Measurements from ENCODE around the gene RAD51B. TPM values are rescaled to one million over a fixed set of nuclear protein-coding genes. Genes with fewer than 3 reads are reported as not detected.
A peak's percentile ranks its signal among the peaks of the same experiment; 100 is the strongest.

RAD51B gene
- total RNA-seq, 1 experiment from 2014 or later = 8.5 TPM

DNA sequence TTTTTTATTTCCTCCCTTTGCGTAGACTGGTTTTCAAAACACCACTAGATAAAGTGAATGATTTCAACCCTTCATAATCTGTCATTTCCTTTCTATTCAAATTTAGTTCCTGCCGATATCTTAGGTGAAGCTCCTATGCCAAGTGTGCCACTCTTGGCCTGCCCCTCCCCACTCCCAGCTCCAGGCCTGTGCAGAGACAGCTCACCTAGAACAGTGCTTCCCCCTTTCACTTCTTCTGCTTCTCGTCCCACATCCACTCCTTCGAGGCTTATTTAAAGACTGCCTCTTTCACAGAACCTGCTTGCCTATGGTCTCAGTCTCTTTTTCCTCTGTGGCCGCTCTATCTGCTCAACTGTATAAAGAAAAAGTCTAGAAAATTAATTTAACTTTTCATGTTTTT lies 473.8 kb downstream of the RAD51B start:
- in situ Hi-C loops (cut with HindIII; ENCODE audit: low pct_unique_long_range_greater_than_20kb, low sequenced_read_pairs) = no loop called here
- ChIA-PET CTCF (no interaction called here), POLR2A (no interaction called here)
- DNase-seq (ENCODE audit: low read depth, low spot score) = no peak
- no peak for ATAC-seq
- TF ChIP-seq, protein P1, sequence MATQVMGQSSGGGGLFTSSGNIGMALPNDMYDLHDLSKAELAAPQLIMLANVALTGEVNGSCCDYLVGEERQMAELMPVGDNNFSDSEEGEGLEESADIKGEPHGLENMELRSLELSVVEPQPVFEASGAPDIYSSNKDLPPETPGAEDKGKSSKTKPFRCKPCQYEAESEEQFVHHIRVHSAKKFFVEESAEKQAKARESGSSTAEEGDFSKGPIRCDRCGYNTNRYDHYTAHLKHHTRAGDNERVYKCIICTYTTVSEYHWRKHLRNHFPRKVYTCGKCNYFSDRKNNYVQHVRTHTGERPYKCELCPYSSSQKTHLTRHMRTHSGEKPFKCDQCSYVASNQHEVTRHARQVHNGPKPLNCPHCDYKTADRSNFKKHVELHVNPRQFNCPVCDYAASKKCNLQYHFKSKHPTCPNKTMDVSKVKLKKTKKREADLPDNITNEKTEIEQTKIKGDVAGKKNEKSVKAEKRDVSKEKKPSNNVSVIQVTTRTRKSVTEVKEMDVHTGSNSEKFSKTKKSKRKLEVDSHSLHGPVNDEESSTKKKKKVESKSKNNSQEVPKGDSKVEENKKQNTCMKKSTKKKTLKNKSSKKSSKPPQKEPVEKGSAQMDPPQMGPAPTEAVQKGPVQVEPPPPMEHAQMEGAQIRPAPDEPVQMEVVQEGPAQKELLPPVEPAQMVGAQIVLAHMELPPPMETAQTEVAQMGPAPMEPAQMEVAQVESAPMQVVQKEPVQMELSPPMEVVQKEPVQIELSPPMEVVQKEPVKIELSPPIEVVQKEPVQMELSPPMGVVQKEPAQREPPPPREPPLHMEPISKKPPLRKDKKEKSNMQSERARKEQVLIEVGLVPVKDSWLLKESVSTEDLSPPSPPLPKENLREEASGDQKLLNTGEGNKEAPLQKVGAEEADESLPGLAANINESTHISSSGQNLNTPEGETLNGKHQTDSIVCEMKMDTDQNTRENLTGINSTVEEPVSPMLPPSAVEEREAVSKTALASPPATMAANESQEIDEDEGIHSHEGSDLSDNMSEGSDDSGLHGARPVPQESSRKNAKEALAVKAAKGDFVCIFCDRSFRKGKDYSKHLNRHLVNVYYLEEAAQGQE (IDR thresholded peaks at IDR 0.05; ENCODE audit: insufficient read depth in 1 of 2, low read depth in 2 of 2, low read length in 1 of 2) = no peak
- no peak for TF ChIP-seq TCF7L2 (IDR thresholded peaks at IDR 0.05; ENCODE audit: low read depth, low read length)
- TF ChIP-seq, protein P2, sequence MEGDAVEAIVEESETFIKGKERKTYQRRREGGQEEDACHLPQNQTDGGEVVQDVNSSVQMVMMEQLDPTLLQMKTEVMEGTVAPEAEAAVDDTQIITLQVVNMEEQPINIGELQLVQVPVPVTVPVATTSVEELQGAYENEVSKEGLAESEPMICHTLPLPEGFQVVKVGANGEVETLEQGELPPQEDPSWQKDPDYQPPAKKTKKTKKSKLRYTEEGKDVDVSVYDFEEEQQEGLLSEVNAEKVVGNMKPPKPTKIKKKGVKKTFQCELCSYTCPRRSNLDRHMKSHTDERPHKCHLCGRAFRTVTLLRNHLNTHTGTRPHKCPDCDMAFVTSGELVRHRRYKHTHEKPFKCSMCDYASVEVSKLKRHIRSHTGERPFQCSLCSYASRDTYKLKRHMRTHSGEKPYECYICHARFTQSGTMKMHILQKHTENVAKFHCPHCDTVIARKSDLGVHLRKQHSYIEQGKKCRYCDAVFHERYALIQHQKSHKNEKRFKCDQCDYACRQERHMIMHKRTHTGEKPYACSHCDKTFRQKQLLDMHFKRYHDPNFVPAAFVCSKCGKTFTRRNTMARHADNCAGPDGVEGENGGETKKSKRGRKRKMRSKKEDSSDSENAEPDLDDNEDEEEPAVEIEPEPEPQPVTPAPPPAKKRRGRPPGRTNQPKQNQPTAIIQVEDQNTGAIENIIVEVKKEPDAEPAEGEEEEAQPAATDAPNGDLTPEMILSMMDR (IDR thresholded peaks at IDR 0.05) = no peak
- TF ChIP-seq POLR2AphosphoS5 (IDR thresholded peaks at IDR 0.05; ENCODE audit: low read depth, low read length) = no peak
- TF ChIP-seq SIN3A (IDR thresholded peaks at IDR 0.05; ENCODE audit: borderline replicate concordance, insufficient read depth, low read depth, low read length) = no peak
- Histone ChIP-seq H3K9me3 (ENCODE audit: control insufficient read depth, insufficient read depth, low read depth, low read length) (no peaks in the 10 kb centered on the region), H3K36me3 (ENCODE audit: control insufficient read depth, insufficient read depth, low read length) (no peaks in the 10 kb centered on the region), H3K27ac (ENCODE audit: low read length) (no peak overlapping the region), H3K4me1 (ENCODE audit: control insufficient read depth, insufficient read depth, low read length) (no peaks in the 10 kb centered on the region), H3K4me3 (ENCODE audit: low read depth in 2 of 2, low read length in 2 of 2) (no peak overlapping the region), H3K27me3 (ENCODE audit: control insufficient read depth, insufficient read depth, low read length) (no peaks in the 10 kb centered on the region)
- BruUV-seq (replicated peaks) = no TSS peak
- intact Hi-C loops (cut with micrococcal nuclease; ENCODE audit: unreplicated experiment) = no loop called here

DNA sequence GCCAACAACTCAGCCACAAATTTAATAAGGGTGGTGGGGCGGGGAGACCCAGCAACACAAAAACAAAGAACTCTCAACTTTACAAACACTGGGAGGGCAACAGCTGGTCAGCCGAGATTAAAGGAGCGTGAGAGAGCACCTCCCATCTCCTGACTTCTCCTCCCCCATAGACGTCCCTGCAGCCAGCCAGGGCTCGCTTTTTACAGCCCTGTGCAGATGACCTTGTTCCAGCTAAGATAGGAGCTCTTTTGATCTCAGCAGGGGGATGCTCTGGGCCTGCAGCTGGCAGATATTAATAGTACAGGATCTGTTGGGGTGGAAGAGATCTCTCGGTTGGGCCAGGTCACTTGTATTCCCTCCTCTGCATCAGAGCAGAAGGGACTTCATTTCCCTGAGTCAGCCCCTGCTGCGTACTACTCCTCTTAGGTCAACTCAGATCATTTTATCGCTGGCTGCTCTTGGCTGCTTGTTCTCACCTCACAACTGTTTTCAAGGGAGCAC lies 475.8 kb downstream of the RAD51B start:
- intact Hi-C loops (cut with micrococcal nuclease; ENCODE audit: unreplicated experiment) = no loop called here
- ATAC-seq = no peak
- H3K36me3 ChIP-seq (ENCODE audit: control insufficient read depth, insufficient read depth, low read length) = no peaks in the 10 kb centered on the region
- ChIA-PET POLR2A (no interaction called here), CTCF (no interaction called here)
- no peak overlapping the region for H3K27ac ChIP-seq (ENCODE audit: low read length)
- no TSS peak for BruUV-seq (replicated peaks)
- H3K9me3 ChIP-seq (ENCODE audit: control insufficient read depth, insufficient read depth, low read depth, low read length) = no peaks in the 10 kb centered on the region
- H3K4me3 ChIP-seq (ENCODE audit: low read depth in 2 of 2, low read length in 2 of 2) = no peak overlapping the region
- no peak for DNase-seq (ENCODE audit: low read depth, low spot score)
- H3K27me3 ChIP-seq (ENCODE audit: control insufficient read depth, insufficient read depth, low read length) = no peaks in the 10 kb centered on the region
- H3K4me1 ChIP-seq (ENCODE audit: control insufficient read depth, insufficient read depth, low read length) = no peaks in the 10 kb centered on the region
- in situ Hi-C loops (cut with HindIII; ENCODE audit: low pct_unique_long_range_greater_than_20kb, low sequenced_read_pairs) = no loop called here
- TF ChIP-seq TCF7L2 (IDR thresholded peaks at IDR 0.05; ENCODE audit: low read depth, low read length) (peak; percentile 75; the same call in 1 of the 2 replicates), SIN3A (IDR thresholded peaks at IDR 0.05; ENCODE audit: borderline replicate concordance, insufficient read depth, low read depth, low read length) (no peak)

DNA sequence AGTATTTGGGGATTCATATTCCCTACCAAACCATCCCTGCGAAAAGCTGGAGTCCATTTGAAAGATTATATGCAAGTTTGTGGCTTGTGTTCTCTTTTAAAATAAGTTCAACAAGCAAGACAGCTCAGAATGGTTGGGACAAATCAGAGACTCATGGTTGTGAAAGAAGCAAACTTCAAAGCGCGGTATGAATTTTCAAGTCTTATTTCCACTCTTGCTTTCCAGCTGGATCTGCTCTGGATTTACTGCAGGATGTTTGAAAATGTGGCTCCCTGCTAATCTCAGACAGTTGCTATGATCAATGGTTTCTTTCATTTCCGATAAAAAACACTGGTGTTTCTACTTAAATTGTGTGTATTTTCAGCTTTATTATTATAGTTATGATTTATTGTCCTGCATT lies 477.5 kb downstream of the RAD51B start:
- no TSS peak for BruUV-seq (replicated peaks)
- POLR2A ChIA-PET = no interaction called here
- no peaks in the 10 kb centered on the region for H3K36me3 ChIP-seq (ENCODE audit: control insufficient read depth, insufficient read depth, low read length)
- TF ChIP-seq POLR2AphosphoS5 (IDR thresholded peaks at IDR 0.05; ENCODE audit: low read depth, low read length) (no peak), TCF7L2 (IDR thresholded peaks at IDR 0.05; ENCODE audit: low read depth, low read length) (no peak)
- TF ChIP-seq, protein P1 (IDR thresholded peaks at IDR 0.05; ENCODE audit: insufficient read depth in 1 of 2, low read depth in 2 of 2, low read length in 1 of 2) = no peak
- TF ChIP-seq, protein P2 (IDR thresholded peaks at IDR 0.05) = no peak
- no peaks in the 10 kb centered on the region for H3K4me1 ChIP-seq (ENCODE audit: control insufficient read depth, insufficient read depth, low read length)
- CTCF ChIA-PET = no interaction called here
- H3K27me3 ChIP-seq (ENCODE audit: control insufficient read depth, insufficient read depth, low read length) = no peaks in the 10 kb centered on the region
- no peak overlapping the region for H3K4me3 ChIP-seq (ENCODE audit: low read depth in 2 of 2, low read length in 2 of 2)
- ATAC-seq = no peak
- DNase-seq (ENCODE audit: low read depth, low spot score) = no peak
- intact Hi-C loops (cut with micrococcal nuclease; ENCODE audit: unreplicated experiment) (no loop called here), in situ Hi-C loops (cut with HindIII; ENCODE audit: low pct_unique_long_range_greater_than_20kb, low sequenced_read_pairs) (no loop called here)
- H3K27ac ChIP-seq (ENCODE audit: low read length) = no peak overlapping the region
- H3K9me3 ChIP-seq (ENCODE audit: control insufficient read depth, insufficient read depth, low read depth, low read length) = no peaks in the 10 kb centered on the region
